Stimulated activated CD8-positive, alpha-beta memory T cell treated with anti-CD3 and anti-CD28 coated beads, Interleukin-4, amount 100 ng/mL, for 1 hour (primary cell): Measurements from ENCODE around the gene NTN5.
"Not testable (repeated sequence)": the region's sequence is repeated elsewhere in the genome, so short reads cannot be mapped to it uniquely, and the experiment has no call there.

Experiments
- DNase-seq, 2 donors: peaks; one replicate each; pipeline ENCODE4 v3.0.0-alpha.2; 2020; ENCODE audit warnings: low read depth in 2 of 2, low spot score in 1 of 2

The NTN5 gene

GRCh38 chr19:48672994-48673393 is at the start of gene NTN5:
NTN5 (minus strand) TSS chr19:48673017; CDS start chr19:48670986, 2,031 bp downstream.
- no peak for DNase-seq

- no peak for DNase-seq
Observed at GRCh38 chr19:48722196-48722708, 49.4 kb upstream of the NTN5 start.

GRCh38 chr19:48720613-48721296 is 47.9 kb upstream of the NTN5 start:
- peak; percentile 64 to 81 for DNase-seq

GRCh38 chr19:48720251-48720612 is 47.4 kb upstream of the NTN5 start:
- DNase-seq: no peak

- no peak for DNase-seq
Observed at GRCh38 chr19:48719263-48720171, 46.7 kb upstream of the NTN5 start, which contains the start of gene MAMSTR. MAMSTR (minus strand) TSS chr19:48719725; CDS start chr19:48719031, 694 bp downstream.

GRCh38 chr19:48718711-48719231 is 46.0 kb upstream of the NTN5 start:
- no peak for DNase-seq

GRCh38 chr19:48718106-48718505 is 45.3 kb upstream of the NTN5 start:
- not testable (repeated sequence) for DNase-seq

- no peak for DNase-seq
Observed at GRCh38 chr19:48716562-48717291, 43.9 kb upstream of the NTN5 start.

GRCh38 chr19:48715681-48716171 is 42.9 kb upstream of the NTN5 start:
- no peak for DNase-seq

- no peak for DNase-seq
Observed at GRCh38 chr19:48714759-48715675, 42.2 kb upstream of the NTN5 start.

- DNase-seq: peak; percentile 92 to 93
Observed at GRCh38 chr19:48713864-48714755, 41.3 kb upstream of the NTN5 start.

- no peak for DNase-seq
Observed at GRCh38 chr19:48713041-48713863, 40.4 kb upstream of the NTN5 start.

GRCh38 chr19:48711106-48711662 is 38.4 kb upstream of the NTN5 start:
- DNase-seq: no peak

- DNase-seq: no peak
Observed at GRCh38 chr19:48708471-48708870, 35.7 kb upstream of the NTN5 start.

- DNase-seq: no peak
Observed at GRCh38 chr19:48705431-48705830, 32.6 kb upstream of the NTN5 start.

GRCh38 chr19:48703316-48703715 is 30.5 kb upstream of the NTN5 start:
- DNase-seq: no peak

- DNase-seq: no peak
Observed at GRCh38 chr19:48702701-48703100, 29.9 kb upstream of the NTN5 start.

GRCh38 chr19:48698046-48698445 is 25.2 kb upstream of the NTN5 start:
- DNase-seq: no peak
